ENCODE measurements around the gene MISP. TPM values are rescaled to one million over a fixed set of nuclear protein-coding genes. Genes with fewer than 3 reads are reported as not detected.

The MISP gene
- polyA plus RNA-seq, 2 of the 4 experiments (the other 2 are of a cell fraction), result 46.5 to 62.7 TPM

- FAIRE-seq, result no peak
- peak overlapping the region; percentile 34; the same call in 1 of the 3 replicates for H3K4me3 ChIP-seq
- no peak for DNase-seq (ENCODE audit: low read depth in 1 of 2, low spot score in 1 of 2)
- H3K9me3 ChIP-seq, result no peaks in the 10 kb centered on the region
- peak overlapping the region; percentile 56 to 80; a peak in 3 of 6 replicates for H3K27ac ChIP-seq
- peak overlapping the region; percentile 64 for H3K4me2 ChIP-seq
- ChIA-PET POLR2A (interaction anchor here (1.2 to 2.2 kb wide), 3 partner anchors 17 to 26 kb away, joined by 5 read pairs; no protein-coding TSS in a partner anchor), CTCF (interaction anchor here (1.0 to 2.1 kb wide), 2 partner anchors 38 to 67 kb away, joined by 3 to 6 read pairs; no protein-coding TSS in a partner anchor)
- TF ChIP-seq ZFP36 (IDR thresholded peaks at IDR 0.05; ENCODE audit: borderline replicate concordance, partially characterized antibody) (peak; percentile 40), SREBF2 (IDR thresholded peaks at IDR 0.05) (no peak), KDM5A (IDR thresholded peaks at IDR 0.05) (no peak), BCL3 (IDR thresholded peaks at IDR 0.05) (no peak)
- peak in 1 of 2 experiments; percentile 33; a peak in 3 of 6 replicates for ATAC-seq
- WGBS (ENCODE audit: missing lambda C conversion rate), result 54% methylated on average over 2 of the region's 4 CpGs
- H3K4me1 ChIP-seq, result 0 out of 3 replicates have a peak, but pooled peaks cover 4% of the 10 kb centered on the region
These were observed 47.6 kb upstream of the MISP start for GRCh38 chr19:703329-703650.

GRCh38 chr19:703651-704446 lies 47.1 kb upstream of the MISP start:
- 0 out of 3 replicates have a peak, but pooled peaks cover 6% of the 10 kb centered on the region for H3K4me1 ChIP-seq
- ChIA-PET CTCF (interaction anchor here (1.0 to 2.1 kb wide), 2 partner anchors 38 to 66 kb away, joined by 3 to 6 read pairs; no protein-coding TSS in a partner anchor), POLR2A (interaction anchor here (1.2 to 2.2 kb wide), 3 partner anchors 18 to 26 kb away, joined by 5 read pairs; no protein-coding TSS in a partner anchor)
- 55% methylated on average over 13 of the region's 50 CpGs for WGBS (ENCODE audit: missing lambda C conversion rate)
- H3K4me3 ChIP-seq, result peak overlapping the region; percentile 34; the same call in 1 of the 3 replicates
- H3K4me2 ChIP-seq, result peak overlapping the region; percentile 64
- ATAC-seq, result peak; percentile 83 to 92
- no peak for FAIRE-seq
- no peaks in the 10 kb centered on the region for H3K9me3 ChIP-seq
- peak overlapping the region; percentile 56 to 80; a peak in 3 of 6 replicates for H3K27ac ChIP-seq
- DNase-seq (ENCODE audit: low read depth in 1 of 2, low spot score in 1 of 2), result peak; percentile 33 to 85
- TF ChIP-seq REST (IDR thresholded peaks at IDR 0.05), result no peak
- TF ChIP-seq HMGXB4 (CRISPR knock-in tag; IDR thresholded peaks at IDR 0.05; ENCODE audit: borderline replicate concordance), result no peak
- no peak for TF ChIP-seq HEYL (CRISPR knock-in tag; IDR thresholded peaks at IDR 0.05)
- TF ChIP-seq MAFK (IDR thresholded peaks at IDR 0.05; ENCODE audit: partially characterized antibody), result no peak
- TF ChIP-seq KDM5A (IDR thresholded peaks at IDR 0.05), result no peak
- no peak for TF ChIP-seq HES2 (IDR thresholded peaks at IDR 0.05)
- TF ChIP-seq MAZ (IDR thresholded peaks at IDR 0.05; ENCODE audit: borderline replicate concordance, low read depth, low read length), result no peak
- TF ChIP-seq ZC3H11A (IDR thresholded peaks at IDR 0.05), result no peak
- no peak for TF ChIP-seq RAD21 (conservative IDR thresholded peaks at IDR 0.05 in 1 of 2, IDR thresholded peaks at IDR 0.05 in 1 of 2)
- no peak for TF ChIP-seq FOSB (CRISPR knock-in tag; IDR thresholded peaks at IDR 0.05)
- TF ChIP-seq HOXA7 (CRISPR knock-in tag; IDR thresholded peaks at IDR 0.05), result no peak
- no peak for TF ChIP-seq EHMT2 (IDR thresholded peaks at IDR 0.05; ENCODE audit: low read depth)
- no peak for TF ChIP-seq RCOR1 (IDR thresholded peaks at IDR 0.05; ENCODE audit: low read depth, low read length)
- TF ChIP-seq MAX (IDR thresholded peaks at IDR 0.05), result no peak
